Colonic mucosa (tissue), 4 donors: ENCODE results near the gene CTNND2. TPM values are rescaled to one million over a fixed set of nuclear protein-coding genes. Genes with fewer than 3 reads are reported as not detected.

Experiments used
- DNase-seq: peaks from one replicate; pipeline ENCODE4 v3.0.0-alpha.2; 2020
- H3K27ac ChIP-seq: fragments of 200-600 bp; one replicate; pipeline ENCODE4 v1.8.0; 2021
- H3K27me3 ChIP-seq: fragments of 200-600 bp; one replicate; pipeline ENCODE4 v1.8.0; 2021
- H3K36me3 ChIP-seq: fragments of 200-600 bp; one replicate; pipeline ENCODE4 v1.8.0; 2021
- H3K4me1 ChIP-seq: fragments of 200-600 bp; one replicate; pipeline ENCODE4 v1.8.0; 2021; ENCODE audit warnings: mild to moderate bottlenecking
- H3K4me3 ChIP-seq: fragments of 200-600 bp; one replicate; pipeline ENCODE4 v1.8.0; 2021
- H3K9ac ChIP-seq, 2 donors: one replicate each; pipeline ENCODE4 v1.7.0; 2013; ENCODE audit warnings: control low read depth in 2 of 2, low read depth in 2 of 2, low read length in 2 of 2
- H3K9me3 ChIP-seq: fragments of 200-600 bp; one replicate; pipeline ENCODE4 v1.8.0; 2021
- CTCF ChIP-seq: fragments of 200-600 bp; IDR thresholded peaks from one replicate; pipeline ENCODE4 v1.8.0; 2022; ENCODE audit warnings: antibody characterized with exemption, mild to moderate bottlenecking
- intact Hi-C: fragments of 100-400 bp; cut with DNase I; formaldehyde crosslinking; loops from one replicate; pipeline ENCODE4 v1.14.1; 2022
- total RNA-seq, 2 donors: library from RNA; stranded (reverse); fragmentation: NEBNext Ultra II Directional in 1 of 2; extraction: Animal tissue kit (Norgen Biotek cat#: 25700) in 1 of 2; gene quantifications; one replicate each; pipeline ENCODE4 v1.2.1, GENCODE V29; 2021
- donor health status: healthy.
- donor health status: DM: no; HTN: no; CAD: no.
- donor health status: DM: no; HTN: no; CAD: no.

CTNND2 gene
- total RNA-seq, 2 donors from 2014 or later, result 1.1 TPM

- no peak for TF ChIP-seq CTCF
- no peak overlapping the region for H3K27ac ChIP-seq
- no peaks in the 10 kb centered on the region for H3K27me3 ChIP-seq
- intact Hi-C loops, result no loop called here
- no peak overlapping the region for H3K9ac ChIP-seq
- H3K9me3 ChIP-seq, result no peaks in the 10 kb centered on the region
- no peak for DNase-seq
- no peaks in the 10 kb centered on the region for H3K4me1 ChIP-seq
- H3K4me3 ChIP-seq, result no peak overlapping the region
- H3K36me3 ChIP-seq, result no peaks in the 10 kb centered on the region
These were observed 435.8 kb downstream of the CTNND2 start for GRCh38 chr5:11468334-11469039.

- intact Hi-C loops, result no loop called here
- no peaks in the 10 kb centered on the region for H3K4me1 ChIP-seq
- H3K27me3 ChIP-seq, result no peaks in the 10 kb centered on the region
- H3K4me3 ChIP-seq, result no peak overlapping the region
- H3K9me3 ChIP-seq, result no peaks in the 10 kb centered on the region
- no peak overlapping the region for H3K27ac ChIP-seq
- no peak for TF ChIP-seq CTCF
- no peaks in the 10 kb centered on the region for H3K36me3 ChIP-seq
- DNase-seq, result no peak
- H3K9ac ChIP-seq, result no peak overlapping the region
These were observed 436.7 kb downstream of the CTNND2 start for GRCh38 chr5:11467588-11467987.

GRCh38 chr5:11459716-11460115 lies 444.5 kb downstream of the CTNND2 start:
- no peak for TF ChIP-seq CTCF
- H3K36me3 ChIP-seq, result no peaks in the 10 kb centered on the region
- H3K27ac ChIP-seq, result no peak overlapping the region
- no peak for DNase-seq
- no peak overlapping the region for H3K4me3 ChIP-seq
- intact Hi-C loops, result no loop called here
- no peak overlapping the region for H3K9ac ChIP-seq
- H3K4me1 ChIP-seq, result no peaks in the 10 kb centered on the region
- H3K9me3 ChIP-seq, result no peaks in the 10 kb centered on the region
- no peaks in the 10 kb centered on the region for H3K27me3 ChIP-seq

- DNase-seq, result no peak
- intact Hi-C loops, result no loop called here
- H3K27me3 ChIP-seq, result no peaks in the 10 kb centered on the region
- H3K9me3 ChIP-seq, result no peaks in the 10 kb centered on the region
- H3K27ac ChIP-seq, result no peak overlapping the region
- H3K4me1 ChIP-seq, result no peaks in the 10 kb centered on the region
- no peak overlapping the region for H3K4me3 ChIP-seq
- no peak for TF ChIP-seq CTCF
- H3K36me3 ChIP-seq, result no peaks in the 10 kb centered on the region
- no peak overlapping the region for H3K9ac ChIP-seq
These were observed 448.7 kb downstream of the CTNND2 start for GRCh38 chr5:11455505-11455904.

- intact Hi-C loops, result no loop called here
- H3K4me3 ChIP-seq, result no peak overlapping the region
- no peaks in the 10 kb centered on the region for H3K9me3 ChIP-seq
- H3K27ac ChIP-seq, result no peak overlapping the region
- no peak overlapping the region for H3K9ac ChIP-seq
- no peaks in the 10 kb centered on the region for H3K27me3 ChIP-seq
- H3K4me1 ChIP-seq, result no peaks in the 10 kb centered on the region
- no peak for DNase-seq
- no peak for TF ChIP-seq CTCF
- no peaks in the 10 kb centered on the region for H3K36me3 ChIP-seq
These were observed 451.4 kb downstream of the CTNND2 start for GRCh38 chr5:11452852-11453251.
